Mesothelial cell of epicardium (in vitro differentiated cells): ENCODE measurements around the gene MAGI3. TPM values are rescaled to one million over a fixed set of nuclear protein-coding genes. Genes with fewer than 3 reads are reported as not detected.
"Not testable (repeated sequence)": the region's sequence is repeated elsewhere in the genome, so short reads cannot be mapped to it uniquely, and the experiment has no call there.

Experiments used
- DNase-seq, 2 experiments: peaks; one replicate each; pipeline ENCODE4 v3.0.0; 2021; ENCODE audit warnings: low spot score in 2 of 2; ENCODE audit not compliant: unreplicated experiment in 2 of 2
- H3K27ac Mint-ChIP-seq: 2 replicates; pipeline ENCODE4 v1.8.0; 2021; ENCODE audit warnings: mixed read lengths
- H3K27me3 Mint-ChIP-seq: 2 replicates; pipeline ENCODE4 v1.8.0; 2021; ENCODE audit warnings: low read depth, mixed read lengths
- H3K36me3 Mint-ChIP-seq: 2 replicates; pipeline ENCODE4 v1.8.0; 2021; ENCODE audit warnings: mixed read lengths
- H3K4me1 Mint-ChIP-seq: 2 replicates; pipeline ENCODE4 v1.8.0; 2021; ENCODE audit warnings: mixed read lengths
- H3K4me3 Mint-ChIP-seq: 2 replicates; pipeline ENCODE4 v1.8.0; 2021; ENCODE audit warnings: mild to moderate bottlenecking, moderate library complexity, mixed read lengths
- H3K9me3 Mint-ChIP-seq: 2 replicates; pipeline ENCODE4 v1.8.0; 2021; ENCODE audit warnings: mixed read lengths
- total RNA-seq: library from RNA; stranded (reverse); gene quantifications from 3 replicates; pipeline ENCODE4 v1.2.1, GENCODE V29; 2021
- TF ChIP-seq, protein P1 (sequence below): fragments of 200-600 bp; sonication (generic); IDR thresholded peaks from one replicate; pipeline ENCODE4 v1.5.0; 2021; ENCODE audit warnings: antibody characterized with exemption; ENCODE audit not compliant: unreplicated experiment

MAGI3 gene
- total RNA-seq, 1 donor from 2014 or later, result 28.7 TPM

DNA sequence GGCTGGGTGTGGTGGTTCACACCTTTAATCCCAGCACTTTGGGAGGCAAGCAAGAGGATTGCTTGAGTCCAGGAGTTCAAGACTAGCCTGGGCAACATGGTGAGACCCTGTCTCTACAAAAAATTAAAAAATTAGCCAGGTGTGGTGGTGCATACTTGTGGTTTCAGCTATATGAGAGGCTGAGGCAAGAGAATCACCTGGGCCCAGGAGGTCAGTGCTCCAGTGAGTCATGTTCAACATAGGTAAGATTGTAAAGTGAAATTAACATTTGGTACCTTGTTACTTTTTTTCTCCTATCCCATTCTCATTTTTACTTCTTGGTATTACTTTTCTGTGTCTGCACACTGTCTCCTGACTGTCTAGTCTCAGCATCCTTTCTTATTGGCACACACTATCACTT, 19.0 kb downstream of the MAGI3 start:
- no peak overlapping the region for H3K4me3 Mint-ChIP-seq
- H3K4me1 Mint-ChIP-seq, result peaks cover 13% of the 10 kb centered on the region
- peaks cover 10% of the 10 kb centered on the region for H3K36me3 Mint-ChIP-seq
- no peak for DNase-seq
- TF ChIP-seq, protein P1, sequence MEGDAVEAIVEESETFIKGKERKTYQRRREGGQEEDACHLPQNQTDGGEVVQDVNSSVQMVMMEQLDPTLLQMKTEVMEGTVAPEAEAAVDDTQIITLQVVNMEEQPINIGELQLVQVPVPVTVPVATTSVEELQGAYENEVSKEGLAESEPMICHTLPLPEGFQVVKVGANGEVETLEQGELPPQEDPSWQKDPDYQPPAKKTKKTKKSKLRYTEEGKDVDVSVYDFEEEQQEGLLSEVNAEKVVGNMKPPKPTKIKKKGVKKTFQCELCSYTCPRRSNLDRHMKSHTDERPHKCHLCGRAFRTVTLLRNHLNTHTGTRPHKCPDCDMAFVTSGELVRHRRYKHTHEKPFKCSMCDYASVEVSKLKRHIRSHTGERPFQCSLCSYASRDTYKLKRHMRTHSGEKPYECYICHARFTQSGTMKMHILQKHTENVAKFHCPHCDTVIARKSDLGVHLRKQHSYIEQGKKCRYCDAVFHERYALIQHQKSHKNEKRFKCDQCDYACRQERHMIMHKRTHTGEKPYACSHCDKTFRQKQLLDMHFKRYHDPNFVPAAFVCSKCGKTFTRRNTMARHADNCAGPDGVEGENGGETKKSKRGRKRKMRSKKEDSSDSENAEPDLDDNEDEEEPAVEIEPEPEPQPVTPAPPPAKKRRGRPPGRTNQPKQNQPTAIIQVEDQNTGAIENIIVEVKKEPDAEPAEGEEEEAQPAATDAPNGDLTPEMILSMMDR, result no peak
- H3K9me3 Mint-ChIP-seq, result peaks cover 5% of the 10 kb centered on the region
- no peaks in the 10 kb centered on the region for H3K27me3 Mint-ChIP-seq
- no peak overlapping the region for H3K27ac Mint-ChIP-seq

DNA sequence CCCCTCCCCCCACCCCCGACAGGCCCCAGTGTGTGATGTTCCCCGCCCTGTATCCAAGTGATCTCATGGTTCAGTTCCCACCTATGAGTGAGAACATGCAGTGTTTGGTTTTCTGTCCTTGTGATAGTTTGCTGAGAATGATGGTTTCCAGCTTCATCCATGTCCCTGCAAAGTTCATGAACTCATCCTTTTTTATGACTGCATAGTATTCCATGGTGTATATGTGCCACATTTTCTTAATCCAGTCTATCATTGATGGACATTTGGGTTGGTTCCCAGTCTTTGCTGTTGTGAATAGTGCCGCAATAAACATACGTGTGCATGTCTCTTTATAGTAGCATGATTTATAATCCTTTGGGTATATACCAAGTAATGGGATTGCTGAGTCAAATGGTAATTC, 21.7 kb downstream of the MAGI3 start:
- DNase-seq, H3K27me3 Mint-ChIP-seq, H3K27ac Mint-ChIP-seq, H3K9me3 Mint-ChIP-seq, H3K4me3 Mint-ChIP-seq, H3K4me1 Mint-ChIP-seq, H3K36me3 Mint-ChIP-seq: not testable (repeated sequence)

DNA sequence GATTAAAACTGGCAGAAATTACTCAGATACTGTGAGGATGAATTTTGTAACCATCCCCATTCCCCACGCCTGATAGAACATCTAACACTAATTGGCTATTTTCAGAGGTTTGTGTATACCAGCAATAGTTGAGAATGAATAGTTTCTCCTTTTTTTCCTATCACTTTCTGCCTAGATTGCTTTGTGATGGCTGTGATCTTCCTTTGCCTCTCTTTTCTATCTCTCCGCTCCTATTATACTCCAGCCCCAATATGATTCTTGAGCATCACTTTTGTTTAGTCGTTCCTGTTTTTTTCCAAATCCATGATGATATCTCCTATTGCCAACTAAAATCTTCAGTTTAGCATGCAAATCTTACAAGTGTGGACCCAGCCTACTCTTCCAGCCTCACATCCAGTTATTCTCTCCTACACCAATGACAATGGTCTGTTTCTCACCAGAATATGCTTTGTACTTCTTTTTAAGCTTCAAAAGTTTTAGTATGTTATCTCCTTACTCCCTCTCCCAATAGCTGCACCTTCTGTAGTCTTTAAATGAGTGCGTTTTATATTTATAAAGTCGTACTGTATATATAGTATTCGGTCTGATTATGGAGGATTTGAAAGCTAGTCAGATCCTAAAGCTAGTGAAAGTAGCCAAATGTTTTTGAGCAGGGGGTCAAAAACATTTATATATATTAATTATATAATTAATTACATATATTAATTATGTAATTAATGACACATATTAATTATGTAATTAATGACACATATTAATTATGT, 25.2 kb downstream of the MAGI3 start:
- Mint-ChIP-seq H3K9me3 (peaks cover 15% of the 10 kb centered on the region), H3K4me1 (no peaks in the 10 kb centered on the region), H3K27ac (no peak overlapping the region), H3K27me3 (no peaks in the 10 kb centered on the region), H3K4me3 (no peak overlapping the region), H3K36me3 (peaks cover 10% of the 10 kb centered on the region)
- no peak for DNase-seq
- TF ChIP-seq, protein P1, result no peak

DNA sequence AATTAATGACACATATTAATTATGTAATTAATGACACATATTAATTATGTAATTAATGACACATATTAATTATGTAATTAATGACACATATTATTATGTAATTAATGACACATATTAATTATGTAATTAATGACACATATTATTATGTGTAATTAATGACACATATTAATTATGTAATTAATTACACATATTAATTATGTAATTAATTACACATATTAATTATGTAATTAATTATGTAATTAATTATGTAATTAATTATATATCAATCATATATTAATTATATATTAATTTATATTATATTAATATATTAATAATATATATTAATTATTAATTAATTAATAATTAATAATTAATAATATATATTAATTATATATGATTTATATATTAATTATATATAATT, 25.8 kb downstream of the MAGI3 start:
- not testable (repeated sequence) for H3K4me3 Mint-ChIP-seq, H3K27ac Mint-ChIP-seq, DNase-seq, H3K27me3 Mint-ChIP-seq, H3K4me1 Mint-ChIP-seq
- Mint-ChIP-seq H3K9me3 (peaks cover 15% of the 10 kb centered on the region), H3K36me3 (peaks cover 10% of the 10 kb centered on the region)

DNA sequence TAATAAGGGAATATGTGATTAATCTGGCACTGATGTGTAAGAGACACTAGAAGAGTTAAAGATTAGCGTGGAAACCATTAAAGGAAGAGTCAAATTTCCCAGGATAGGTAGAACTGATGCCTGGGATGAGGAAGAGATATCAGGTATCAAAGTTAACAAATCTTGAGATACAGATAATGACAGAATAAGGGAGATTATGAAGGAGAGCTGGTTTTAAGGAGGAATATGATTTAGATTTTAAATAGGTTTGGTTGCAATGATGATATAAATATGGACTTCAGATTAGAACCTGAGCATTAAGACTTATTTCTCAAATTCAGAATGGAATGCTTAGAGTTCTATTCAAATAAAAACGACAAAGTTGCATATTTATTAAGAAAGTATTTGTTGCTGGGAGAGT, 26.2 kb downstream of the MAGI3 start:
- Mint-ChIP-seq H3K9me3 (peaks cover 15% of the 10 kb centered on the region), H3K36me3 (peaks cover 10% of the 10 kb centered on the region), H3K27me3 (no peaks in the 10 kb centered on the region), H3K4me3 (no peak overlapping the region), H3K4me1 (peaks cover 3% of the 10 kb centered on the region), H3K27ac (no peak overlapping the region)
- no peak for DNase-seq
- TF ChIP-seq, protein P1, result no peak

DNA sequence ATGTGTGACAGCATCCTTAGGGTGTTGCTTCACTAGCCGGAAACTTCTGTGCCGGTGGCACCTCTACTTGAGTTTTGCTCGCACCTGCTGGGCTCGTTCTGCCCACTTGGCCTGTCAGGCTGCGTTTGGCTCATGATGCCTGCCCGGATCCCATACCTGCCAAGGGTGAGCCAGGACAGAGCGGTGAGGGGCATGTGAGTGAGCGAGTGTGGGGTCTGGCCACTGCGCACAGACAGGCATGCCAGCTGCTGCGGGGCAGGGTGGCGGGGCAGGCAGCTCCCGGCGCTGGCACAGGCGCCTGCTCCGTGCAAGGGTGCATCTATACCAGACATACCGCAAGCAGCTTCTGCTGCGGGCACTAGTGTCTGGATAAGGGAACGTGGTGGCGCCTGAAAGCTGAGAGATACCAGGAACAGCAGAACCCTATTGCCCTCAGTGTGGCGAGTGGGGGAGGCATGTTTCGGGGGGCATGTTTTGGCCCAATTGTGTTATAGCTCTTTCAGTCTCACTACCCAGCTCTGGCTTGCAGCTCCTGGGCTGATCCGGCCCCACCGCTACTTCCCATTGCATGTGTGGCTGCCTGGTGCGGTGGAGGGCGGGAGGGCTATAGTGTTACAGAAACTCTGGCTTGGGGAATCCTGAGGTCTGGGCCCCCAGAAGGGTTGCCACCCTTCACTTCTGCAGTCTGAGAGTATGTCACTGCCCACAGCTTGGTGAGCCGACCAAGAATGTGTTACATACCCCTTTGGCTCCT, 32.2 kb downstream of the MAGI3 start:
- TF ChIP-seq, protein P1, result no peak
- no peak overlapping the region for H3K4me3 Mint-ChIP-seq
- no peak for DNase-seq
- no peaks in the 10 kb centered on the region for H3K27me3 Mint-ChIP-seq
- H3K9me3 Mint-ChIP-seq, result peaks cover 25% of the 10 kb centered on the region
- peaks cover 3% of the 10 kb centered on the region for H3K4me1 Mint-ChIP-seq
- peaks cover 24% of the 10 kb centered on the region for H3K36me3 Mint-ChIP-seq
- no peak overlapping the region for H3K27ac Mint-ChIP-seq
